HepG2 (cell line): ENCODE data around the gene ANKRD13D. TPM values are rescaled to one million over a fixed set of nuclear protein-coding genes. Genes with fewer than 3 reads are reported as not detected.
"Not testable (repeated sequence)": the region's sequence is repeated elsewhere in the genome, so short reads cannot be mapped to it uniquely, and the experiment has no call there.

Source experiments
- ARNT2 ChIP-seq: sonication (generic); formaldehyde crosslinking; IDR thresholded peaks from 2 replicates; pipeline ENCODE4 v1.8.0; 2022; ENCODE audit warnings: mild to moderate bottlenecking, low read depth, missing genetic modification reagents, moderate library complexity
- DMAP1 ChIP-seq: IDR thresholded peaks from 2 replicates; pipeline ENCODE4 v1.6.1; 2016
- GABPB1 ChIP-seq: IDR thresholded peaks from 2 replicates; pipeline ENCODE4 v1.6.1; 2016; ENCODE audit warnings: mild to moderate bottlenecking, missing genetic modification reagents, moderate library complexity, missing compliant biosample characterization
- KAT8 ChIP-seq: IDR thresholded peaks from 2 replicates; pipeline ENCODE4 v1.6.1; 2016; ENCODE audit warnings: missing genetic modification reagents, missing compliant biosample characterization
- LCORL ChIP-seq, 2 experiments: fragments of 450-650 bp in 1 of 2; sonication (generic) in 1 of 2; formaldehyde crosslinking in 1 of 2; IDR thresholded peaks; 2 replicates each; pipeline versions ENCODE4 v1.5.0 to v1.6.1; 2017 to 2020; ENCODE audit warnings: antibody characterized with exemption in 1 of 2, missing genetic modification reagents in 1 of 2
- RBFOX2 ChIP-seq: fragments of 200-400 bp; formaldehyde crosslinking; IDR thresholded peaks from 2 replicates; pipeline ENCODE4 v1.6.1; 2017; ENCODE audit warnings: low read depth, mild to moderate bottlenecking, low read length
- SRY ChIP-seq: sonication (generic); formaldehyde crosslinking; IDR thresholded peaks from 2 replicates; pipeline ENCODE4 v1.8.0; 2022; ENCODE audit warnings: mild to moderate bottlenecking, missing genetic modification reagents
- TAF1 ChIP-seq: sonication (generic); formaldehyde crosslinking; IDR thresholded peaks from 2 replicates; pipeline ENCODE4 v1.4.0; 2020; ENCODE audit warnings: missing genetic modification reagents
- ZFP90 ChIP-seq: sonication (generic); formaldehyde crosslinking; IDR thresholded peaks from 2 replicates; pipeline ENCODE4 v1.8.0; 2022; ENCODE audit warnings: missing genetic modification reagents, mild to moderate bottlenecking, inconsistent platforms, borderline replicate concordance
- ZMYM2 ChIP-seq: sonication (generic); formaldehyde crosslinking; IDR thresholded peaks from 2 replicates; pipeline ENCODE4 v1.8.0; 2022; ENCODE audit warnings: mild to moderate bottlenecking, missing genetic modification reagents
- ZNF33B ChIP-seq: sonication (generic); formaldehyde crosslinking; IDR thresholded peaks from 2 replicates; pipeline ENCODE4 v1.5.1; 2020; ENCODE audit warnings: mild to moderate bottlenecking, missing genetic modification reagents
- ZNF501 ChIP-seq: sonication (generic); formaldehyde crosslinking; IDR thresholded peaks from 2 replicates; pipeline ENCODE4 v1.5.1; 2020; ENCODE audit warnings: mild to moderate bottlenecking, moderate library complexity, missing genetic modification reagents
- polyA plus RNA-seq, 8 experiments: library from polyadenylated mRNA; depleted of rRNA in 3 of 8; stranded (reverse) in 7 of 8; unstranded in 1 of 8; fragments of >200 nt; fragmentation: Illumina TruSeq in 4 of 8; extraction: Trizol in 4 of 8; gene quantifications; 2 replicates each; pipeline versions ENCODE4 v1.2.1 to v1.2.3, GENCODE V29; 2011 to 2016; ENCODE audit warnings: low read depth in 4 of 8, missing spikeins in 1 of 8, mixed read lengths in 1 of 8; ENCODE audit not compliant: insufficient read depth in 1 of 8
- total RNA-seq, 5 experiments: library from RNA; depleted of rRNA; stranded (reverse); fragments of >200 nt; fragmentation: Illumina TruSeq; extraction: Trizol; gene quantifications; 2 replicates each; pipeline ENCODE4 v1.2.3, GENCODE V29; 2016; ENCODE audit warnings: low read depth in 1 of 5
- TF ChIP-seq, protein P1 (sequence below): sonication (generic); formaldehyde crosslinking; IDR thresholded peaks from 2 replicates; pipeline ENCODE4 v1.5.1; 2020; ENCODE audit warnings: mild to moderate bottlenecking, missing genetic modification reagents, moderate library complexity
- TF ChIP-seq, protein P2 (sequence below): sonication (generic); formaldehyde crosslinking; IDR thresholded peaks from 2 replicates; pipeline ENCODE4 v1.5.1; 2020; ENCODE audit warnings: mild to moderate bottlenecking, moderate library complexity, missing genetic modification reagents
- TF ChIP-seq, protein P3 (sequence below): sonication (generic); formaldehyde crosslinking; IDR thresholded peaks from 2 replicates; pipeline ENCODE4 v1.4.0; 2020; ENCODE audit warnings: low read depth, missing genetic modification reagents

The ANKRD13D gene
- total and polyA plus RNA-seq, 2 of the 13 experiments (the other 11 are each of a cell fraction or from before 2014, with no cell fraction given), result 18.6 to 27.3 TPM

DNA sequence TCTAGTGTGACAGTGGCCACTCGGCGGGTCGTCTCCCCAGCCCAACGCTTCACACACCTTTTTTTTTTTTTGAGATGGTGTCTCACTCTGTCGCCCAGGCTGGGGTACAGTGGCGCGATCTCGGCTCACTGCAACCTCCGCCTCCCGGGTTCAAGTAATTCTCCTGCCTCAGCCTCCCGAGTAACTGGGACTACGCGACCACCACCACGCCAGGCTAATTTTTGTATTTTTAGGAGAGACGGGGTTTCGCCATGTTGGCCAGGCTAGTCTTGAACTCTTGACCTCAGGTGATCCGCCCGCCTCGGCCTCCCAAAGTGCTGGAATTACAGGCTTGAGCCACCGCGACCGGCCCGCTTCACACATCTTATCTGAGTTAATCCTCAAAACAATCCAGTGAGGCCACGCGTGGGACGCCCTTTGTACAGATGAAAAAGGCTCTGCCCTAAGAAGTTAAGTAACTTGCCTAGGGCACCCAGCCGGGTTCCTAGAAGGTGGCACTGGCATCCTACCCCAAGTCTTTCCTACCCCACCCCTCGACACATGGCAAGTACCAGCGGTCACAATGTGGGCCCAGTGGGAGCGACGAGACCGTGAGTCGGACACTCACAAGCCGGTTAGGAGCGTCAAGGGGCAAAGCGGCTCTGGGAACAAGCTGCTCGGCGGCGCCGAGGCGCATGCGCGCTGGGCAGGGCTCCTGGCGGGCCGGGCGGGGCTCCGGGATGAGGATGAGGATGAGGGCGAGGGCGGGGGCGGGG, 28.0 kb upstream of the ANKRD13D start (continued):
- TF ChIP-seq, protein P1, sequence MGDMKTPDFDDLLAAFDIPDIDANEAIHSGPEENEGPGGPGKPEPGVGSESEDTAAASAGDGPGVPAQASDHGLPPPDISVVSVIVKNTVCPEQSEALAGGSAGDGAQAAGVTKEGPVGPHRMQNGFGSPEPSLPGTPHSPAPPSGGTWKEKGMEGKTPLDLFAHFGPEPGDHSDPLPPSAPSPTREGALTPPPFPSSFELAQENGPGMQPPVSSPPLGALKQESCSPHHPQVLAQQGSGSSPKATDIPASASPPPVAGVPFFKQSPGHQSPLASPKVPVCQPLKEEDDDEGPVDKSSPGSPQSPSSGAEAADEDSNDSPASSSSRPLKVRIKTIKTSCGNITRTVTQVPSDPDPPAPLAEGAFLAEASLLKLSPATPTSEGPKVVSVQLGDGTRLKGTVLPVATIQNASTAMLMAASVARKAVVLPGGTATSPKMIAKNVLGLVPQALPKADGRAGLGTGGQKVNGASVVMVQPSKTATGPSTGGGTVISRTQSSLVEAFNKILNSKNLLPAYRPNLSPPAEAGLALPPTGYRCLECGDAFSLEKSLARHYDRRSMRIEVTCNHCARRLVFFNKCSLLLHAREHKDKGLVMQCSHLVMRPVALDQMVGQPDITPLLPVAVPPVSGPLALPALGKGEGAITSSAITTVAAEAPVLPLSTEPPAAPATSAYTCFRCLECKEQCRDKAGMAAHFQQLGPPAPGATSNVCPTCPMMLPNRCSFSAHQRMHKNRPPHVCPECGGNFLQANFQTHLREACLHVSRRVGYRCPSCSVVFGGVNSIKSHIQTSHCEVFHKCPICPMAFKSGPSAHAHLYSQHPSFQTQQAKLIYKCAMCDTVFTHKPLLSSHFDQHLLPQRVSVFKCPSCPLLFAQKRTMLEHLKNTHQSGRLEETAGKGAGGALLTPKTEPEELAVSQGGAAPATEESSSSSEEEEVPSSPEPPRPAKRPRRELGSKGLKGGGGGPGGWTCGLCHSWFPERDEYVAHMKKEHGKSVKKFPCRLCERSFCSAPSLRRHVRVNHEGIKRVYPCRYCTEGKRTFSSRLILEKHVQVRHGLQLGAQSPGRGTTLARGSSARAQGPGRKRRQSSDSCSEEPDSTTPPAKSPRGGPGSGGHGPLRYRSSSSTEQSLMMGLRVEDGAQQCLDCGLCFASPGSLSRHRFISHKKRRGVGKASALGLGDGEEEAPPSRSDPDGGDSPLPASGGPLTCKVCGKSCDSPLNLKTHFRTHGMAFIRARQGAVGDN, result peak; percentile 86
- TF ChIP-seq DMAP1, result peak; percentile 38; the same call in 1 of the 2 replicates
- TF ChIP-seq SRY (CRISPR knock-in tag), result peak; percentile 59; the same call in 1 of the 2 replicates
- peak; percentile 38; the same call in 1 of the 2 replicates for TF ChIP-seq KAT8 (CRISPR knock-in tag)
- TF ChIP-seq TAF1 (CRISPR knock-in tag), result 0 out of 2 replicates have a peak, but pooled peaks have one; percentile 24
- not testable (repeated sequence) for TF ChIP-seq LCORL (IDR thresholded peaks at IDR 0.05)
- TF ChIP-seq LCORL (CRISPR knock-in tag; IDR thresholded peaks at IDR 0.05), result peak; percentile 33; the same call in 1 of the 2 replicates
- 0 out of 2 replicates have a peak, but pooled peaks have one; percentile 15 for TF ChIP-seq ZMYM2 (CRISPR knock-in tag)
- TF ChIP-seq, protein P2, sequence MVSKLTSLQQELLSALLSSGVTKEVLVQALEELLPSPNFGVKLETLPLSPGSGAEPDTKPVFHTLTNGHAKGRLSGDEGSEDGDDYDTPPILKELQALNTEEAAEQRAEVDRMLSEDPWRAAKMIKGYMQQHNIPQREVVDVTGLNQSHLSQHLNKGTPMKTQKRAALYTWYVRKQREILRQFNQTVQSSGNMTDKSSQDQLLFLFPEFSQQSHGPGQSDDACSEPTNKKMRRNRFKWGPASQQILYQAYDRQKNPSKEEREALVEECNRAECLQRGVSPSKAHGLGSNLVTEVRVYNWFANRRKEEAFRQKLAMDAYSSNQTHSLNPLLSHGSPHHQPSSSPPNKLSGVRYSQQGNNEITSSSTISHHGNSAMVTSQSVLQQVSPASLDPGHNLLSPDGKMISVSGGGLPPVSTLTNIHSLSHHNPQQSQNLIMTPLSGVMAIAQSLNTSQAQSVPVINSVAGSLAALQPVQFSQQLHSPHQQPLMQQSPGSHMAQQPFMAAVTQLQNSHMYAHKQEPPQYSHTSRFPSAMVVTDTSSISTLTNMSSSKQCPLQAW (CRISPR knock-in tag), result 0 out of 2 replicates have a peak, but pooled peaks have one; percentile 32
- TF ChIP-seq ZNF501 (CRISPR knock-in tag), result peak; percentile 71
- TF ChIP-seq, protein P3, sequence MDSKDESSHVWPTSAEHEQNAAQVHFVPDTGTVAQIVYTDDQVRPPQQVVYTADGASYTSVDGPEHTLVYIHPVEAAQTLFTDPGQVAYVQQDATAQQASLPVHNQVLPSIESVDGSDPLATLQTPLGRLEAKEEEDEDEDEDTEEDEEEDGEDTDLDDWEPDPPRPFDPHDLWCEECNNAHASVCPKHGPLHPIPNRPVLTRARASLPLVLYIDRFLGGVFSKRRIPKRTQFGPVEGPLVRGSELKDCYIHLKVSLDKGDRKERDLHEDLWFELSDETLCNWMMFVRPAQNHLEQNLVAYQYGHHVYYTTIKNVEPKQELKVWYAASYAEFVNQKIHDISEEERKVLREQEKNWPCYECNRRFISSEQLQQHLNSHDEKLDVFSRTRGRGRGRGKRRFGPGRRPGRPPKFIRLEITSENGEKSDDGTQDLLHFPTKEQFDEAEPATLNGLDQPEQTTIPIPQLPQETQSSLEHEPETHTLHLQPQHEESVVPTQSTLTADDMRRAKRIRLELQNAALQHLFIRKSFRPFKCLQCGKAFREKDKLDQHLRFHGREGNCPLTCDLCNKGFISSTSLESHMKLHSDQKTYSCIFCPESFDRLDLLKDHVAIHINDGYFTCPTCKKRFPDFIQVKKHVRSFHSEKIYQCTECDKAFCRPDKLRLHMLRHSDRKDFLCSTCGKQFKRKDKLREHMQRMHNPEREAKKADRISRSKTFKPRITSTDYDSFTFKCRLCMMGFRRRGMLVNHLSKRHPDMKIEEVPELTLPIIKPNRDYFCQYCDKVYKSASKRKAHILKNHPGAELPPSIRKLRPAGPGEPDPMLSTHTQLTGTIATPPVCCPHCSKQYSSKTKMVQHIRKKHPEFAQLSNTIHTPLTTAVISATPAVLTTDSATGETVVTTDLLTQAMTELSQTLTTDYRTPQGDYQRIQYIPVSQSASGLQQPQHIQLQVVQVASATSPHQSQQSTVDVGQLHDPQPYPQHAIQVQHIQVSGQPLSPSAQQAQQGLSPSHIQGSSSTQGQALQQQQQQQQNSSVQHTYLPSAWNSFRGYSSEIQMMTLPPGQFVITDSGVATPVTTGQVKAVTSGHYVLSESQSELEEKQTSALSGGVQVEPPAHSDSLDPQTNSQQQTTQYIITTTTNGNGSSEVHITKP (CRISPR knock-in tag), result 0 out of 2 replicates have a peak, but pooled peaks have one; percentile 21
- TF ChIP-seq RBFOX2, result 0 out of 2 replicates have a peak, but pooled peaks have one; percentile 21
- TF ChIP-seq ZFP90 (CRISPR knock-in tag), result 0 out of 2 replicates have a peak, but pooled peaks have one; percentile 45
- 0 out of 2 replicates have a peak, but pooled peaks have one; percentile 29 for TF ChIP-seq ZNF33B
- 0 out of 2 replicates have a peak, but pooled peaks have one; percentile 33 for TF ChIP-seq ARNT2 (CRISPR knock-in tag)
- peak; percentile 38; the same call in 1 of the 2 replicates for TF ChIP-seq GABPB1 (CRISPR knock-in tag)
